GM19240 (cell line): ENCODE data around the gene HTR7.
A peak's percentile ranks its signal among the peaks of the same experiment; 100 is the strongest.
"Not testable (repeated sequence)": the region's sequence is repeated elsewhere in the genome, so short reads cannot be mapped to it uniquely, and the experiment has no call there.

ENCODE experiments used
- DNase-seq: peaks from one replicate; pipeline ENCODE4 v3.0.0; 2011; ENCODE audit warnings: low spot score; ENCODE audit not compliant: insufficient read length

Gene HTR7

GRCh38 chr10:90857635-90858460 lies at the start of gene HTR7:
TSS of gene HTR7 (minus strand) at chr10:90858039. CDS start at chr10:90857671, 368 bp downstream.
- peak; percentile 29 for DNase-seq

DNA sequence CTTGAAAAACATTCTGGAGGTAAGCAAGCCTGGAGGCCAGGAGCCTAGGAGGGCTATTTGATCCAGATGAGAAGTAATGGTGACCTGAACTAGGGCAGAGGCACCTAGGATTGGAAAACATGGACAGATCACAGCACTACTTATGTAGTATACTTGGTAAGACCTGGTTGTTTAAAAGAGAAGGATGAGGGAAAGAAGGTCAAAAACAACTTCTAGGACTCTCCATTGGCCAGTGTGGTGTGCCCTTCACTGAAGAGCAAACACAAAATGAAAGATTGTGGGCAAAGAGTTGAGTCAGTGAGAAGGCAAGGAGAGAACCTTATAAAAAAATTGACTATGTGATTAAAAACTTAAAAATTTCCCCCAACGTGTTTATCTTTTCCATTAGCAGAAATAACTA lies 48.8 kb upstream of the HTR7 start:
- DNase-seq, result no peak

GRCh38 chr10:90905925-90906324 lies 48.1 kb upstream of the HTR7 start:
- DNase-seq, result no peak

DNA sequence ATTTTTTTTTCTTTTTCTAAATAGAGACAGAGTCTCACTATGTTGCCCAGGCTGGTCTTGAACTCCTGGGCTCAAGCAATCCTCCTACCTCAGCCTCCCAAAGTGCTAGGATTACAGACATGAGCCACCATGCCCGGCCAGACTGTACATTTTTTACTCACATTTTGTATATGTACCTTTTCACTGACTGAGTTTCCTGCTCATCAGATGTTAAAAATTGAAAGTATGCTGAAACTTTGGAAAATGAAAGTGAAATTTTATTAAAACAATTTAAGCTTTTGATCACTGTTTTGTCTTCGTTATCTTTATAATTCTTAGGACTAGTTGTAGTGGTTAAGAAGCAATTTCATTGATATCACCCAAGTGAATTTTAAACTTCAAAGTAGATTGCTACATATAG lies 39.1 kb upstream of the HTR7 start:
- DNase-seq, result not testable (repeated sequence)

DNA sequence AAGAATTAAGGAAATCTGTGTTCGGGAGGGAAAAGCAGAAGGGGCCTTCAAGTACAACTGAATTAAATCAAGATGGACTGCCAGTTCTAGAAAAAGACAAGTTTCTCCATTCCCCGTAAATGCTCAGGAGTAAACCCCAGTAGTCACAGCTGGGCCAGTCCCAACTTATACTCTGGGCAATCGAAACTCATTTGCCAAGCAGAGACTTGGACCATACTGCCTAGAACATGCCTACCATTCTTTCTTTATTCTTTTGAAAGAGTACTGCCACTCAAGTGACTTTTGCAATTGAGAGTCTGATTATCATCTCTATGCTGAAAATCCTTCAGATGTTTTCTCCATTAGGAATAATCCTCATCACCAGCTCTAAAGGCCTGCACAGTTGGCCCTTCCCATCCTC lies 35.4 kb upstream of the HTR7 start:
- no peak for DNase-seq

DNA sequence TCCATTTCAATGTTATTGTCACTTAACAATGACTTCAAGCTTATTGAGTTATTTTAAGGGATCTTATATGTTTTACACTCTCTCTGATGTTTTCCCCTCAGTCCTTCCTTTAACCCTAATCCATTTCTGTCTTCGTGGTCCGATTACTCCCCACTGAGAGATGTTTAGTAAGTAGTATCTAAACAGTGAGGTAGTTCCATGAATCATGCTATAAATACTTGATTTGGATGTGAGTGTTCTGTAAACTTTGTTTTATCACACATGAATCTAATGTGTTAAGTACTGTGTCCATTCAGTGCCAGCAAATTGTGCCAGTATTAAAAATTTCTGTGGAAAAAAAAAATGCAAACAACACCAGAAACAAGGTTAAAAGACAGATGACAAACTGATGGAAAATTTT lies 32.5 kb upstream of the HTR7 start:
- DNase-seq, result no peak

GRCh38 chr10:90889636-90890035 lies 31.8 kb upstream of the HTR7 start:
- no peak for DNase-seq

- no peak for DNase-seq
Measured at GRCh38 chr10:90888387-90888786, 30.5 kb upstream of the HTR7 start.

DNA sequence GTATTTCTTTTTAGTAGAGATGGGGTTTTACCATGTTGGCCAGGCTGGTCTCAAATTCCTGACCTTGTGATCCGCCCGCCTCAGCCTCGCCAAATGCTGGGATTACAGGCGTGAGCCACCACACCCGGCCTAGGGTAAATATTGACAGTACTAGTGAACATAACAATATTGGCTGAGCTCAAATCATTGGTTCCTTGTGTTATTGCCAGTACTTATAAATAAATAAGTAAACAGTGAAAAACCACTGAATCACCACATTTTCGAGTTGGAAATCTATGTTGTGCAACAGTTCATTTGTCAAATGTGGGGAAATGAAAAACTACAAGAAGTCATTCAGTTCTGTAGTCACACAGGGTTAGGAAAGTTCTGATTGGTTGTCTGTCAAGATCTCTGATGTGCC lies 29.7 kb upstream of the HTR7 start:
- no peak for DNase-seq

- no peak for DNase-seq
Measured at GRCh38 chr10:90885176-90885575, 27.3 kb upstream of the HTR7 start.

DNA sequence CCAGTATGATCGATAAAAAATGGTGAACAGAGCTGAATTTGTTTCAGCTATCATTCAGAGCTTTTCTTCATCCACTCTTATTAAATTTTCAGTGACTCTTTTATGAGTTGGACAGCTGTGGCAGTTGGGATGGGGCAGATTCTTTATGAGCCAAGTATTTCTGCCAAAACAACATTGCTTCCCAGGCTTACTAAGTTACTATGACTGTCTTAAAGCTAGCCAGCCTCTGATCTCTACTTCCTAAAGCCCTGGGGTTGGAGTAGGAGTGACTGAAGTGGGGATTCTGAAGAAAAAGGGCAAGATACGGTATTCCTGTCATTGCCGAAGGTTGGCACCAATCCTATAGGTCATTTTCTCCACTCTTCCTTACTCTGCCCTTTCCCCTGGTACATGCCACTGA lies 26.6 kb upstream of the HTR7 start:
- no peak for DNase-seq

- DNase-seq, result not testable (repeated sequence)
Measured at GRCh38 chr10:90880059-90880719, 22.4 kb upstream of the HTR7 start.

GRCh38 chr10:90879062-90879461 lies 21.2 kb upstream of the HTR7 start:
- no peak for DNase-seq

- no peak for DNase-seq
Measured at GRCh38 chr10:90872648-90873020, 14.8 kb upstream of the HTR7 start.

- peak; percentile 58 for DNase-seq
Measured at GRCh38 chr10:90871766-90872647, 14.2 kb upstream of the HTR7 start, which contains the start of gene RPP30. TSS of gene RPP30 (plus strand) at chr10:90871974. CDS start at chr10:90871987, 13 bp downstream.

DNA sequence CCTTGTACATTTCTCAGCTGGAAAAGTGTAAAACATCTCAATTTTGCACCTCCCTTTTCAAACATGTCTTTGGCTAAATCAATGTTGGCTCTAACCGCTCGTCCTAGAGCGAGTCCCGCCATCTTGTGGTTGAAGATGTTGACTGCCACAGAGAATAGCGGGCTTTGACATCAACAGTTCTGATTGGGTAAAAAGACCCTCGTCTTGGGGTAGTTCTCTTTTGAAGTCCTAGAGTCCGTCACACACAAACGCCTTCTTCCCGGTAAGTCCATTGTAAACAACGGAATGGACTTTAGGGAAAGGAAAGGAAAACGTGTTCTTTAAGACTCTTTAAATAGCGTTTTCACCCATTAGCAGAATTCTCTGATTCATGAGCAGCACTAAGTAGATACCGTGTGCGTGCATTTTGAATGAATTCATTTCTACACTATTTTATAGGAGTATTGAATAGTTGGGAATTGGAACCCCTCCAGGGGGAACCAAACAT lies 13.5 kb upstream of the HTR7 start:
- DNase-seq, result peak; percentile 6

GRCh38 chr10:90866050-90866598 lies 8.3 kb upstream of the HTR7 start:
- no peak for DNase-seq

- no peak for DNase-seq
Measured at GRCh38 chr10:90865401-90865800, 7.6 kb upstream of the HTR7 start.

DNA sequence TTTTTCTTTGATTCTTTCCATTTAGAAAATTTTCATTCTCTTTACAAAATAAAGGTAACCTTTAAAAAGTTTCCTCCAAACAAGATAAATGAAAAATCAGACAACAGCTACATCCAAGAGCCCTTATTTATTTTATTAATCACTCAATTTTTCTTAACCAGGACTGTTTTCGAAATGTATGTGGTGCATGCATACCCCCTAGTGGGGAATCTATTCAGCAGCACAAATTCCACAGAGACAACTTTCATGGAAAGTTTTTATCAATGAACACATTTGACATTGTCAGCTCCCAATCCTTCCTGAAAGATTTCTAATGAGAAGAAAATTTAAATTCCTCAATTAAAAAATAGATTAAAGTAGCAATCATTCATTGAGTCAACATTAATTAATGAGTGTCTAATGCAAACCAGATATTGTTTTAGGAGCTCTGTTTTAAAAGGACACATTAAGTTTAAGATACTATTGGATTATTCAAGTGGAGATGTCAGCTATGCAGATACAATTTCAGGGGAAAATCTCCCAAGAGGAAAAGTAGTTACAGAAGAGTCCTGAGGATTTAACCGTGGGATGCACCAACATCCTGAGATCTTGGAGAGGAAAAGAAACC lies 5.2 kb upstream of the HTR7 start:
- DNase-seq, result no peak

DNA sequence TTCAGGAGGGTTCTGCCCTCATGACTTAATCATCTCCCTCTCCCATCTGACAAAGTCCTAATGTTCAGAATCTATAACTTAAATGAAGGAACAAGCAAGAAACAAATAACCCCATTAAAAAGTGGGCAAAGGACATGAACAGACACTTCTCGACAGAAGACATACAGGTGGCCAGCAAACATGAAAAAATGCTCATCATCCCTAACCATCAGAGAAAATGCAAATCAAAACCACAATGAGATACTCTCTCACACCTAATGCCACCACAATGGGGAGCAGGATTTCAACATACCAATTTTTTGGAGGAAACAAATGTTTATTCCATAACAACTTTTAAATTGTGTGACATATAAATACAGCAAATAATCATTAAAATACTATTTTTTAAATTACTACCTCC lies 3.0 kb upstream of the HTR7 start:
- DNase-seq, result no peak

DNA sequence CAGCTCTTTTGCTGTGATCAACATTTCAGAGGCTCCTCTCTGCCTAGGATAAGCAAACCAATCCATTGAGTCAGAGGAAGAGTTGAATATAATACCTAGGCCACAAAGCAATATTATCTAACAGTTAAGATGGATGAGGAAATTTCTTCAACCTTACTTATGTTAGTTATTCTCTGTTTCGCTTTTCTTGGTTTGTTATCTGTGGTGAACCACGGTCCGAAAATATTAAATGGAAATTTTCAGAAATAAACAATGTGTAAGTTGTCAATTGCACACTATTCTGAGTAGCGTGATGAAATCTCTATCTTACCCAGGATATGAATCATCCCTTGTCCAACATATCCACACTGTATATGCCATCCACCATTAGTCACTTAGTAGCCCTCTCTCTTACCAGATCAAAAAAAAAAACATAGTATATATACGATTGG lies 1.5 kb upstream of the HTR7 start:
- no peak for DNase-seq
